RPMI8226 (cell line): ENCODE data around the gene HLA-DMB.

Experiments used
- DNase-seq: peaks from one replicate; pipeline ENCODE4 v3.0.0-alpha.2; 2015

Gene HLA-DMB

DNA sequence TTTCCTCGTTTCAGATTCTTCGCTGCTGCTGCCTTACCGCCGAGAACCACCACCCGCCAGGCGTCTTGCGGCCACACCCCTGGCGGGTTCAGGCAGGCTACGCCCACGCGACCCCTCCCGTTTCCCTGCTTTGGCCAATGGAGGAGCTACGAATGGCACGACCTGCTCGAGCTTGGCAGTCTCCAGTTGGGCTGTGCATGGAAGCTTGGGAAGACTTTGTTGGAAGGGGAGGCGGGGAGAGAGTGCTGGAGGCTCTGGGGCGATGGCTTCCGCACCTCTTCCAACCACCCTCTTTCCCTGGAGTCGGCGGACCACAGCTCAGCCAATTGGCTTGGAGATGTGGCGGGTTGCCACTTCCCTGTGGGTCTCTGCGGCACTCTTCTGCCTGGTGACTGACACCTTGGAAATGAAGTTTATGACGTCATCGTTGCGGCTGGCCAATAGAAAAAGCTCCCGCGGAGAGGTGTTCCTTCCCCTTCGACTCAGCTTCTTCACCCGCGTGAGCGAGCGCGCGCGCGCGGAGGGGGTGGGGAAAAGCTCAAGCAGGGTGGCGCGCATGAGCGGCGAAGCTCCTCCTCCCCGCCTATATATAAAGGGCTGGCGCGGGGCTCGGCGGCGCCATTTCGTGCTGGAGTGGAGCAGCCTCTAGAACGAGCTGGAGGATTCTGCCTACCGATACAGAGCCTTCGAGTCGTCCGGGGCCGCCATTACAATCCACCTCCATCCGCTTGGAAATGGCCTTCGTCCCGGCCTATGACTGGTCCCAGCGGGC, 30.9 kb upstream of the HLA-DMB start:
- DNase-seq, result peak; percentile 99

DNA sequence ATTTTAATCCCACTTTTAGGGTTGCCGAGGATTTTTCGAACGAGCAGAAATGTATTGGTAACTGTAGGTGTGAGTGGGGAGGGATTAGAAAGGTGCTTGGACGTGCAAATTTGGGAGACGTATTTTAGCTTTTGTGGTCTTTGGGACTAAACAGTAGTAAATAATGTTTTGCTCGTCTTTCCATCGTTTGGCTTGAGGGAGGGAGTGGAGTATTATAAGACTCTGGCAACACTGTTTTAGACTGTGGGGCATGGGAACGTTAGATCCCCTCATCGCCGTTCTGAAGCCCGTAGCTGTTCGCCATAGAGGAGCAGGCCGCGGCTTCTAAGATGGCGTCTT, 30.4 kb upstream of the HLA-DMB start:
- DNase-seq, result no peak

DNA sequence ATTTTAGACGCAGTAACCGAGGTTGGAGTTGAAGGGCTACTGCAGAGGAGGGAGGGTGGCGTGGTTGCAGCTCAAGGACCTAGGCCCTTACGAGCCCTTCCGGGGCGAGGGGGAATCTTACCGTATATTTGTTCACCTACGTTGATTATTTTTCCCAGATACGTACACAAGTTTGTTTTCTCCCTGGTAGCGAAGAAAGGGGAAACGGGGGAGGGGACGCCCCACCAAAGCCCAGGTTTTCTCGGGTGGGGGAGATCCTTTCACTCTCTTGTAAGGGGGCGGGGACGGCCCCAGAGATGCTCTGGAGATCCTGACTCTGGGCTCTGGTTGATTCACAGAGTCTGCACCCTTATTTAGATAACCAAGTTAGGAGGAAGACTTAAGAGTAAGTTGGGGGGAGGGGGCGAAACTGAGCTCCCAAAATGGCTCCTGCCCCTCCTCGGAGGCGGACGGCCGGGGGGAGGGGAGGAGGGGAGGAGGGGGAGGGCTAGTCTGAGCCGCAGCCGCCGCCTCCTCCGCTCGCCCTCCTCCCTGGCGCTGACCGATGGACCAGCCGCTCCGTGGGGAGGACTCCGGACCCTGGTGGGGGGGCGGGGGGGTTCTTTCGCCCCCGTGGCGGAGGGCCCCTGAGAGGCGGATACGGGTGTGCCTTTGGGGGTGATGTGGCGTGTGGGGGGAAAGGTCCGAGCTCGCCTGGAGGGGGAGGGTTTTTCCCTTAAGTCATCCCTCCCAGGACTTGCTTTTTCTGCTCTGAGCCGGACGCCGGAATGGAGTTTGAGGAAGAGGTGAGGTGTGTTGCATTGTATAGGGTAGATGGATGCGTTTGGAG, 29.8 kb upstream of the HLA-DMB start:
- DNase-seq, result peak; percentile 89

DNA sequence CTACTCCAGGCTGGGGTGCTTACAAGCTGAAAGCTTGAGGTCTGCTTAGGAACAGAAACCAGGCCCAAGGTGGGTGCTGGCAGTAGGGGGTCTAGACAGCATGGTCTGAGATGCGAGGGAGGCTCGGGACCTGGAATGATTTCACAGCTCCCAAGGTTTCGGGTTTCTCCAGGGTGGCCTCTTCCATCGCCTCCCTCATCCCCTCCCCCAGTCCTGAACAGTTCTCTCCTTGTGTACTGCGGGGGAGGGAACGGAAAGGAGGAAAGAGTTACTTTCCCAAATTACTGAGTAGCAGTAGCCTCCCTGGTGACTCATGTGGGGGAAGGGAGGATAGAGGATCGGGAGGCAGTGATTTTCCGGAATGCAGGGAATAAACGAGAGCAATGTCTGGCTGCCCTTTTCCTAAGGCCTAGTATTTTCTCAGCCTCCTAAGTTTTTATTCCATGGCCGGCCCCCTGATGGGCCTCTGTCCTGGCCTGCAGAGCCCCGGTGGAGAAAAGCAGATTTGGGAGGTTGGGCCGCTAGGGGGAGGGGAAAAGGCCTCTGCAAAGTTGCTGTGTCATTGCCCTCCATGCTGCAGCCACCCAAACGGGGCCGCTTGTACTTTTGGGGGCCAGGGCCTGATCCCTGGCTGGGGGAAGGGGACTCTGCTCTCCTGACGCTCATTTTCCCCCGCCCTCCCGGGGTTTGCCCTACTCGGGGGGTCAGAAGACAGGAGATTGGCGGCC, 29.0 kb upstream of the HLA-DMB start:
- DNase-seq, result peak; percentile 84

DNA sequence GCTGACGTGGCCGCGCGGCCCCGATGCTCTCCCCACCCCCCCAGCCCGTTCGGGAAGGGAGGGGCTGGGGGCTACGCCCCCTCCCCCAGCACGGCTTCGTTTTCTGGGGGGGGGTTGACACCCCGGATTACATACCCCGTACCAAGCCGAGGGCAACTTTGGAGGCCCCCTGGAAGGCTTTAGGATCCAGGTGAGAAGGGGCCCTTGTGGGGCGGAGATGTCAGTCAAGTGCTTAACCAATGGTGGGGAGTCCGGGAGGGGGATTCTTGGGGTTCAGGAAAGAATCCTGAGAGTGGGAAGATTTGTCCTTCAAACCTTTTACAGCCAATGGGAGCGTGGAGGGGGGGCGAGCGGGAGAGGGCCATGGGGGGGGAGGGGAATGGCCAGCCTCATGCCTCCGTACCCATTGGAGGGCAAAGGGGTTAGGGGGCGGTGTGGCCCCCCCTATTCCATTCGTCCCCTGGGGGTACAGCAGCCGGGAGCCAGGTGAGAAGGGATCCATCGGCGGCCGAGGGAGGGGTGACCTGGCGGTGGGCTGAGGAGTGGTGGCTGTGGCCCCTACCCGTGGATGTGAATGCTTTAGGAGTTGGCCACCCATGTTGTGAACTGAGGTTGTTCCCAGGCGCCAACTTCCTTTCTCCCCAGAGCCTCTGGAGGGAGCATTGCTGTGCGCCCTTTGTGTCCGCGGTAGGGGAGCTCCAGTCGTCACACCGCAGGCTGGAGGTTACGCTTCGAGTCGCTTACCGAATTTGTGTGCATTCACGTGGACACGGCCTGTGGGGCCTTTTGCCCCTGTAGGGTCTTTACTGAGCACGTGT, 28.2 kb upstream of the HLA-DMB start:
- peak; percentile 85 for DNase-seq

DNA sequence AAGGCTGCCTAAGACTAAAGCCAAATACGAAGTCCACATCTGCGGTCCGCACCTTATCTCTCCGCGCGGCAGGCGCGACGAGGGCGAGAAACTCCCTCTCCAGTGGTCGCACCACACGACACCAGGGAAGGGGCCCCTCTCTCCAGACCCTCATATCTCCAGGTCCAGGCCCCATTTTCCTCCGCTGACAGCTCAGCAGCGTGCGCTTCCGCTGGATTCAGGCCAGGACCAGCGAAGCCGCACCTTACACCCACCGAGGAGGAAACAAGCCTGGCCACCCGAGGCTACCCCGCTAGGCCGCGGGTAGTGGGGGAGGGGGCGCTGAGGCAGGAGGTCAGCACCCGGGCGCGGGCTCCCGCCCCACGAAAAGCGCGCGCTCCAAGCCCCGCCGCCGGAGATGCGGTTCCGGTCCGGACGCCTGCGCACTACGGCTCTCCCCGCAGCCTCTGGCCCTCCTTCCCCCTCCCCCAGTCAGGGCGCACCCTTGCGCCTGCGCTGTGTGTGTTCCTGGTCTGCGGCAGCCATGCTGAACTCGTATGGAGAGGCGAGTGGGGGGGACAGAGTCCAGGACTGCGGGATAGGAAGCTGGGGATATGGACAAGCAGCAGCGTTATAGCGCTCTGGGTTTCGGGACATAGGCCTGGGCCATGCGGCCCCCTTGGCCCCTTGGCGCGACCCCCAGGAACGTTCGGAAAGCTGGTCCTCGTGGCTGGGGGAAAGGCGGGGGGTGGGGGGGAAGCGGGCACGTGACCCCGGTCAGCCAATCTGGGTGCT, 27.5 kb upstream of the HLA-DMB start, which contains the start of gene BRD2:
Gene BRD2, plus strand, starts transcription at position 502 of the 774 bp plus-strand sequence. CDS start 4,305 bp downstream, outside the sequence.
- DNase-seq, result peak; percentile 98

DNA sequence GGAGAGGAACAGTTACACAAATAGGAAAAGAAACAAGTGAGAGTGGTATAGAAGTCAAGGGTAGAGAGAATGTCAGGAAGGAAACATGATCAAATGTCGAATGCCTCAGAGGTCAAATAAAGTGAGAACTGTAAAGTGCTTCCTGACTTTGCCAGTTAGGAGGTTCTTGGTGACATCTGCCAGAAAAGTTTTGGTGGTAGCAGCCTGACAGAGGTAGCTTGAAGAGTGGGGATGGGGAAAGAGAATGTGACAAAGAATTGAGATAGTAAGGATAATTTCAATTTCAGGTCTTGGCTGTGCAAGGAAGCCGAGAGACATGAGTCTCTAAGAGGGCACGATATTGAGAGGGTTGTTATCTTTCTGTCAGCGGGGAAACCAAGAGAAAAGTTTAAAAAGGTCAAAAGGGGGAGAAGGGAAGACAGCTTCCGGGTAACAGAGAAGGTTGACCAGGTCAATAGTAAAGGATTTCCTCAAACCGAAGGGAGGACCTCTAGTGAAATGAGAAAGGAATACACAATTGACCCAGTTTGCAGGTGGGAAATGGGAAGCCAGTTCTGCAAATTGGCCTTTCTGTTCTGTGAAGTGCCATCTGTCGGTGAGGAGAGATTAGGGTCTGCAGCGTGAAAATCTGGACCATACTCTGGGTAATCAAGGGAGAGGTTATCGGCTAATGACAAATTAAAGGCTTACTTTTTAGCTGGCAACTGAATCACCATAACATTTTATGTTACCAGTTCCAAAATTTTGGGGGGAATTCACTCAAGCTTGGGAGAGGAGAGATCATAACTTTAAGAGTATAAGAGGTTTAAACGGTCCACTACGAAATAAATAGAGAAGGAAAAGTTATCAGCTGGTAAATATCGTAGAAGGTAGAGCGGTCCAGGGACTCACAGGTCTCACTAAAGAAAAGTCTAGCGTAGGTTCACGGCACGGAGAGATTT, 26.6 kb upstream of the HLA-DMB start:
- peak; percentile 80 for DNase-seq

DNA sequence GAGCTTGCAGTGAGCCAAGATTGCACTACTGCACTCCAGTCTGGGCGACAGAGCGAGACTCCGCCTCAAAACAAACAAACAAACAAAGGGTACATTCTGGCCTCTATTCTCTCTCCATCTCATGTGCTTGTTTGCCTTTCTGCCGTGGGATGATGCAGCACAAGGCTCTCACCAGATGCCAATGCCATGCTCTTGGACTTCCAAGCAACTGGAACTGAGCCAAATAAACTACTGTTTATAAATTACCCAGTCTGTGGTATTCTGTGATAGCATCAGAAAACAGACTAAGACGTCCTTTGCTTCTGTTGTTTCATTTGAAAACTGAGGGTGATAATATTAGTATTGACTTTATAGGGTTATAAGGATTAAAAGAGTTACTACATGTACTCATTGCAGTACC, 23.9 kb upstream of the HLA-DMB start:
- DNase-seq, result no peak

DNA sequence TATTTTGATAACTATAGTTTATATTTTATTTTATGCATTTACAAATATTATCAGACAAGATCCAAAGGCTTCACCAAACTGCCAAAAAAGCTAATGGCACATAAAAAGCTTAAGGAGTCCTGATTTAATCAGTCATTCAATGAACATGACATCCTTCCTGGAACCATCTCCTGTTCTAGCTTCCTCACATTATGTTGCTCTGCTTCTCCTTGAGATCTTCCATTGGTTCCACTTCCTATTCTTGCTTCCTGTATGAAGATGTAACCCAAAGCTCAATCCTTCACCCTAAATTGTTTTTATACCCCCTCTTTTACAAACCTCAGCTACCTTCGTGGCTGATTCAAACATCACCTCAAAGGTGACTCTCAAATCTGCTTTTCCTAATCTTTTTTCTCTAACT, 23.0 kb upstream of the HLA-DMB start:
- DNase-seq, result no peak

DNA sequence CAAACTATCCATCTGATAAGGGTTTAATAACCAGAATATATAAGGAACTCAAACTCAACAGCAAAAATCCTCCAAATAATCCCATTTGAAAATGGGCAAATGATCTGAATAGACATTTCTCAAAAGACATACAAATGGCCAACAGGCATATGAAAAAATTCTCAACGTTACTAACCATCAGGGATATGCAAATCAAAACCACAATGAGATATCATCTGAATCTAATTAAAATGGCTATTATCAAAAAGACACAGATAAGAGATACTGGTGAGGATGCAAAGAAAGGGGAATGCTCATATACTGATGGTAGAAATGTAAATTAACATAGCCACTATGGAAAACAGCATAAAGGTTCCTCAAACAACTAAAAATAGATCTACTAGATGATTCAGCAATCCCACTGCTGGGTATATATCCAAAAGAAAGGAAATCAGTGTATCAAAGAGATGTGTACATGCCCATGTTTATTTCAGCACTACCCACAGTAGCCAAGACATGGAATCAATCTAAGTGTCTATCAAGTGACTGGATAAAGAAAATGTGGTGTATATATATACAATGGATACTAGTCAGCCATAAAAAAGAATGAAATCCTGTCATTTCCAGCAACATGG, 21.5 kb upstream of the HLA-DMB start:
- no peak for DNase-seq

DNA sequence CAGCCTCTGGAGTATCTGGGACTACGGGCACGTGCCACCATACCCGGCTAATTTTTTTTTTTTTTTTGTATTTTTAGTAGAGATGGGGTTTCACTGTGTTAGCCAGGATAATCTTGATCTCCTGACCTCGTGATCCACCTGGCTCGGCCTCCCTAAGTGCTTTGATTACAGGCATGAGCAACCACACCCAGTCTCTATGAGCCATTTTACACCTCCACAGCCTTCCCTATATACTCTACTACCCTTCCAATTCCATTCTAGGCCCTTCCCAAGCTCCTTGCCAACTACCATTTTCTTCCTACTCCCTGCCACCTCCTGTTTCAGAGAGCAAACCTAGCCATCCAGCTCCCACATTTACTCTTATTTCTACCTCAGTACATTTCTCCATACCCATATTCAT, 19.7 kb upstream of the HLA-DMB start:
- DNase-seq, result no peak

DNA sequence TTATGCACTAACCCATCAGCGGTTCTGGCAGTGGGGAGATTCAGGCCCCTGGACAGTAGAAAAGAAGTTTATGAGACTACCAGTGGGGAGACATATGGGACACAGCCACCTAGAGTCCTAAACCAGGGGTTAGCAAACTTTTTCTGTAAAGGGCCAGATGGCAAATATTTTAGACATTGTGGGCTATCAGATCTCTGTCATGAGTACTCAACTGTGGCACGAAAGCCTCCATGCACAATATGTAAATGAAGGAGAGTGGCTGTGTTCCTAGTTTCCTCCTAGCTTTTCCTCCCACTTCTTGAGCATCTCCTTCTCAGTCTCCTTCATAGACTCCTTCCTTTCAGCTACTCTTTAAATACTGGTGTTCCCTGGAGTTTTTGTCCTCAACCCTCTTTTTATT, 15.3 kb upstream of the HLA-DMB start:
- DNase-seq, result no peak

DNA sequence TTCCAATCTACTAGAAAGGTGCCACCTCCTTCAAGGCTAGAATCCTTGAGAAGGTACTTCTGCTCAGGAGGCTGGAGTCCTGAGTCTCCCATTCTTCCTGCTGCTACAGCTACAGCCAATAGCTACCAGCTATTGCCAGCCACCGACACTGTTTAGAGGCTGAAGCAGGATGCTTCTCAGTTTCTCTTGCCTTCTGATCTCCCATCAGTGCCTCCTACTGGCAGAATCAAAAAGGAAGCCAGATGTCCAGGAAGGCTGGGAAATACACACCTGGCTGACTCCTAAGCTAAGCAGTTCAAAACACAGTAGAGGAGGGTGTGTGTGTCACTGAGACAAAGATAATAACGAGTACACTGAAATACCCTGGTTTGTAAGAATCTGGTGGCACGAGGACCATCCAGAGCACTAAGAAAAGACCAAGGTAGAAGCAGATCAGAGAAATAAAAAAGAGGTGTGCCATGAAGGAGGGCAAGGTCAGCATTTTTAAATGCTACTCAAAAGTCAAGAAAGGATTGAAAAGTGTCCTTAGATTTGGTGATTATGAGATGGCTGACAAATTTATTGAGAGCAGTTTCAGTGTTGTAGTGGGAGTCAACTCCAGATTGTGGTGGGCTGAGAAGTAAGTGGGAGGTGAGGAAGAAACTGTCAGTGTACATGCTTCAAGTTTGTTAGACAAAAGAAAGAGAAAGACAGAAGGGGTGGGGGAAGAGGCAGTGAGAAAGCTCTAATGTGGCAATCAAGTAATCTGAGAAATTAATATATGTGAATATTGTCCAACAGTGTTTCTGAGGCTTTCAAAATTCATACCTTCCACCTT, 14.4 kb upstream of the HLA-DMB start:
- peak; percentile 64 for DNase-seq

DNA sequence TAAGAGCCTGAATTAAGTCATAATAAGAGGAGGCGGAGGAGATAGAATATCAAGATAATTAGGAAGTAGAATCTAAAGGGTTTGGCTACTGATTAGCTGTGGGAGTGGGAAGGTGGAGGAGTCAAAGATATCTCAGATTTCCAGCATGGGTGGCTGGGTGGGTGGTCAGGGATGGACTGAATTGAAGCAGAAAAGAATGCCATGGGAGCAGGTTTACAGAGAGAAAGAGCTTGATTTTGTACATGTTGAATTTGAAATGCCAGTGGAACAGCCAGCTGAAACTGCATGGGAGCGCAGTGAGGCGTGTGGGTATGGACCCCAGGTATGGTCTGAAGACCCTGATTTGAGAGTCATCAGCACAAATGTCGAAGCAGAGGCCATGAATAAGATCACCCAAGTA, 13.4 kb upstream of the HLA-DMB start:
- no peak for DNase-seq

DNA sequence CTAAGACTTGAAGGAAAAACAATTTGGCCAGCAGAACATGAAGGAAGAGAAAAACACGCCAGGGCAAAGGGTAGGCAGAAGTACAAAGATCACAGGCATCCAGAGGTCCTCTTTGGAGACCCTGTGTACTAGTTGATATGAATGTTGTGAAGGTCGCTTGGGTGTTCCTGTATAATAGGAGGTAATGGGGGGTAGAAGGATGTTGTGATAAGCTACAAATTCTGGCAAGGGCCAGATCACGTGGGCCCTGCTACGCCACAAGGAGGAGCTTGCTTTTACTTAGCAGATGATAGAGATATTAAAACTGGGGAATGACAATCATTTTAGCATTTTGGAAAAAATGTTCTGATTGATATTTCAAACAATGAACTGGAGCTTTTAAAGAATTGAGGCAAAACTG, 12.9 kb upstream of the HLA-DMB start:
- DNase-seq, result no peak

DNA sequence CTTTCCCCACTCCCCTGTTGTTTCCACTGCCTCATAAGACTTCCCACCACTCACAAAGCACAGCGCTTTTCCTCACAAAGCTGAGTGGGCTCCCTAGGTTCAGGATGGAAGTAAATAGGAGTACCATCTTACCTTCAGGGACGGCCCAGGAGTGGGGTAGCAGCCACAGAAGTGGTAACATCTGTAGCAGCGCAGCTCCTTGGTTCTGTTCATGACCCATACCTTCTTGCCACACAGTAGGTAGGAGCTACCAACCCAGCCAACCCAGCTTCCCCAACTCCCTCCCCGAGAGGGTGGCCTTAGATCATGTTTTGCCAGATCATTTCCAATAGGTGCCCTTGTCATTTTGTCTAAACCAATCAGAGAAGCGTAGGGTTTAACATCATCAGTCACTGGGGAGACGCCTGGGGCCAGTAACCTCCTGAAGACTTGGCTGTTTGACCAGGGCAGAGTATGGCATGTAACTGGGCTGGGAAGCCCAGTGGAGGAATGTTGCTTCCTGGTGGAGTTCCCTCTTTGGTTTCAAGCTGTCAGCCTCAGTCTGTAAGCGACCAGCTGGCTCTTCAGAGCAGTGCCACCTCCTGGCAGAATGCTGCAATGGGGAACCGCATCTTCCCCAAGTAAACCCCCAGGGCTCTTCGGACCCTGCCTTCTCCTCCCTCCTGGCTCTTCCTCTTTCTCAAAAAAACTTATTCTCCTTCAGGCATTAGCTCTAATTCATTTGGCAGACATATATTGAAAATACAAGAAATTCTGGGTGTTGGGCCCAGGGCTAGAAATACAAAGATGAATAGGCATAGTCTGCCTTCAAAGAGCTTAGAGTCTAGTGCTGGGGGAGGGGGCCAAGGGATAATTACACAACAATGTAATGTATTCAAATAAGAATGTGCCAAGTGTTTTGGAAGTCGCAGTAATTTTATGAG, 12.2 kb upstream of the HLA-DMB start, which contains the start of gene HLA-DMA:
Gene HLA-DMA, minus strand, starts transcription at position 281 of the 923 bp plus-strand sequence. Its CDS starts 61 bp downstream, at position 220.
- DNase-seq, result peak; percentile 67

DNA sequence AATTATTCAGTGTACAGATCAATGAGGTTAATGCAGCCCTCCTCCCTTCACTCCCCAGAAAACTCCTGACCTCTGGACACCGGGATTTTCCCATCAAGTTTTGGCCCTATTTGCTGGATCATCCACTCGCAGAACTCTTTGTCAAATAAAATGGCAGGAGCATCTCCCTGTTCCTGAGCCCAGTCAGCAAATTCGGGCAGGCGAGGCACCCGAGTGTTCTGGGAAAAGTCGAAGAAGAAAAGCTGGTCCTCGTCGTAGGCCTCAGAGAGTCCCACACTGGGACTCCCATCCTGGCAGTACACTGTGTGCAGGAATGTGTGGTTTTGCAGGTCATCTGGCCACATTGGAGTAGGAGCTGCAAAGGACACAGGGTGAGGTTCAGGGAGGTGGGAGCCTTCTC, 9.6 kb upstream of the HLA-DMB start:
- DNase-seq, result no peak

DNA sequence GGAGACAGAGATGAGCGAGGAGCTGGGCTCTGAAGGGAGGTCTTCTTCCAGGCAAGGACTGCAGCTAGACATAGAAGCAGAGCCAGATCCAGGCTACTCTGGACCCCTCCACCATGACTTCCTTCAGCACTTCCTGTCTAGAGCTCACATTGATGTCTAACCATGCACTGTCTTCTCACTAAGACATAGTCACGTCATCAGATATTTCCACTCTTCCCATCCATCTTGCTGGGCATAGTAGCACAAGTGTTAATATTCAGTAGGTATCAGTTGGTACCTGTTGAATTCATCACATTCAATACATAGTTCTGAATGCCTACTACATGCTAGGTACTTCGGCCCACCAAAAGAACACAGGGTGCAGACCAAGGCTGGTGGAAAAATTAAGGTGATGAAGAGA, 9.2 kb upstream of the HLA-DMB start:
- DNase-seq, result no peak
